Panc1 (cell line): ENCODE results near the gene PPP1R3C. TPM values are rescaled to one million over a fixed set of nuclear protein-coding genes. Genes with fewer than 3 reads are reported as not detected.

Experiments used
- ATAC-seq: fragments of 200-7000 bp; cut with Tn5 transposase; 2 replicates; pipeline ENCODE4 v1.9.1; 2020; ENCODE audit warnings: mild to moderate bottlenecking, moderate library complexity
- BruUV-seq: library from RNA; stranded (reverse); fragments of 400-500 nt; replicated peaks from 2 replicates; lab custom pipeline; 2021; lab: Mats Ljungman, UMichigan
- CTCF ChIA-PET: fragments of 300-600 bp; sonication (Branson Sonifier 250); formaldehyde crosslinking; loops from one replicate; lab custom pipeline; 2022; ENCODE audit warnings: antibody characterized with exemption; lab: Charles Lee
- POLR2A ChIA-PET: fragments of 300-600 bp; sonication (Branson Sonifier 250); formaldehyde crosslinking; loops from one replicate; lab custom pipeline; 2022; ENCODE audit warnings: antibody characterized with exemption; lab: Charles Lee
- DNase-seq: peaks from one replicate; pipeline ENCODE4 v3.0.0-alpha.2; 2010; ENCODE audit warnings: low read depth, low spot score
- H3K27ac ChIP-seq: 2 replicates; pipeline ENCODE4 v1.5.1; 2011; ENCODE audit warnings: mild to moderate bottlenecking, low read length, inconsistent platforms
- H3K27me3 ChIP-seq: fragments of 200-500 bp; sonication (Bioruptor generic); 2 replicates; pipeline ENCODE4 v1.6.0; 2014; ENCODE audit warnings: low read length, inconsistent platforms; ENCODE audit not compliant: control insufficient read depth, insufficient read depth
- H3K36me3 ChIP-seq: fragments of 200-500 bp; sonication (Bioruptor generic); 2 replicates; pipeline ENCODE4 v1.5.1; 2014; ENCODE audit warnings: inconsistent platforms, mild to moderate bottlenecking, low read length, moderate library complexity; ENCODE audit not compliant: control insufficient read depth, insufficient read depth
- H3K4me1 ChIP-seq: 2 replicates; pipeline ENCODE4 v1.5.1; 2011; ENCODE audit warnings: inconsistent platforms, mild to moderate bottlenecking, low read length, moderate library complexity; ENCODE audit not compliant: control insufficient read depth, insufficient read depth
- H3K4me3 ChIP-seq, 2 experiments: 2 replicates each; pipeline ENCODE4 v1.5.1; 2011 to 2012; ENCODE audit warnings: low read depth in 2 of 2, low read length in 2 of 2, mild to moderate bottlenecking in 2 of 2, inconsistent platforms in 1 of 2, moderate library complexity in 1 of 2
- H3K9me3 ChIP-seq: fragments of 200-500 bp; sonication (Bioruptor generic); 2 replicates; pipeline ENCODE4 v1.5.1; 2014; ENCODE audit warnings: low read depth, mild to moderate bottlenecking, inconsistent platforms, low read length, moderate library complexity; ENCODE audit not compliant: control insufficient read depth, insufficient read depth
- CTCF ChIP-seq: fragments of 450-650 bp; IDR thresholded peaks from 2 replicates; pipeline ENCODE4 v1.5.1; 2017; ENCODE audit warnings: mild to moderate bottlenecking
- POLR2AphosphoS5 ChIP-seq: IDR thresholded peaks from 2 replicates; pipeline ENCODE4 v1.6.1; 2012; ENCODE audit warnings: mild to moderate bottlenecking, low read depth, low read length, moderate library complexity
- REST ChIP-seq, 2 experiments: IDR thresholded peaks; 2 replicates each; pipeline ENCODE4 v1.6.1; 2011 to 2012; ENCODE audit warnings: low read depth in 2 of 2, control low read depth in 1 of 2, low read length in 1 of 2, mild to moderate bottlenecking in 1 of 2, moderate library complexity in 1 of 2; ENCODE audit not compliant: insufficient read depth in 1 of 2
- SIN3A ChIP-seq: IDR thresholded peaks from 2 replicates; pipeline ENCODE4 v1.6.1; 2012; ENCODE audit warnings: low read depth, mild to moderate bottlenecking, low read length, moderate library complexity, borderline replicate concordance; ENCODE audit not compliant: insufficient read depth
- TCF7L2 ChIP-seq: IDR thresholded peaks from 2 replicates; pipeline ENCODE4 v1.6.1; 2011; ENCODE audit warnings: mild to moderate bottlenecking, low read depth, low read length, inconsistent platforms
- in situ Hi-C: cut with HindIII; loops from 2 replicates; pipeline ENCODE4 v1.10.0; 2016; ENCODE audit warnings: low sequenced_read_pairs, low pct_unique_long_range_greater_than_20kb
- intact Hi-C: fragments of 100-400 bp; cut with micrococcal nuclease; formaldehyde crosslinking; loops from one replicate; pipeline ENCODE4 v1.10.0; 2022; ENCODE audit not compliant: unreplicated experiment
- total RNA-seq: library from RNA; stranded (reverse); gene quantifications from one replicate; pipeline ENCODE4 v1.2.1, GENCODE V29; 2021; ENCODE audit not compliant: unreplicated experiment

The PPP1R3C gene
- total RNA-seq, 1 experiment from 2014 or later: 1.2 TPM

GRCh38 chr10:91643700-91644099 is 10.8 kb upstream of the PPP1R3C start:
- intact Hi-C loops: no loop called here

DNA sequence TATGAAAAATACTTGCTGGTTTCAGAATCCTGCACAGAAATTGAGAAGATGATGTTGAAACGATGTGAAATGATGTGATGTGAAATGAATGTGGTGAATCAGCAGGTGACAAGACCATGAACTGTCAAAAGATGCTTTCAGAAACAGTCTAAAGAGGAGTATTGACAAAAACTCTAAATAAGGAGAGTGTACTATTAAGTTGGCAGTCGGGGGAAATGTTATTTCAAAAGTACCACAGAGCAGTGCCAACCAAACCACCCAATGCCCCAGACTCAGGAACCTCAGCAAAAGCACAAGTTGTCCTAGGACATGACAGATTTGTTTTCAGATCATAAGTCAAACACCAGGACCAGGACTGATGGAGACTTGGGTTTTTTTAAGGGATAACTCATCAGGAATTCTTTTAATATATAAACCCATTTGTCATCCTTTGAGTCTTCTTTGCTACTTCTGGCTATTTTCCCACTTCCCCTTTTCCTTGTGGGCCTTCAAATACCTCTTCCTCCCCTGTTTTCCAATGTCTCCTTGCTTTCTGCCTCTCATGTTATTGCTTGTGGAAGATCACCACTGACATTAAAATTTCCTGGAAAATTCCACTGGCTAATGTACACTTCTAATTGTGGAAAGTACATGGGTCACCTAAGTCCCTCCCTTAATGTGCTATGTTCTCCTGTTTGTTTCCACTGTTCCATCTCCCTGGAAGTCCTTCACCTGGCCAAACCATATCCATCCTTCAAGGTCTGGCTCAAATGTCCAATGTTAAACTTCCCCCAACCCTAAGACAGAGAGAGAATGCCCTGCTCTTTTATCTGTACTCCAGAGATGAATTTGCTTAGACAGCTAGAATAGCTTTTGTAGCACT is 10.2 kb upstream of the PPP1R3C start:
- no peaks in the 10 kb centered on the region for H3K4me1 ChIP-seq
- ChIA-PET CTCF (interaction anchor here (0.8 to 2.0 kb wide), 4 partner anchors 7 to 270 kb away, joined by 5 to 6 read pairs (median 5); no protein-coding TSS in a partner anchor), POLR2A (no interaction called here)
- no peak overlapping the region for H3K27ac ChIP-seq
- BruUV-seq: no TSS peak
- TF ChIP-seq POLR2AphosphoS5 (no peak), TCF7L2 (no peak)
- no peak for DNase-seq
- H3K4me3 ChIP-seq: no peak overlapping the region
- H3K27me3 ChIP-seq: peaks cover 10% of the 10 kb centered on the region
- in situ Hi-C loops (no loop called here), intact Hi-C loops (no loop called here)
- H3K9me3 ChIP-seq: no peaks in the 10 kb centered on the region
- no peaks in the 10 kb centered on the region for H3K36me3 ChIP-seq
- ATAC-seq: no peak; the same call in 1 of the 2 replicates

More at GRCh38 chr10:91643700-91644099, 10.8 kb upstream of the PPP1R3C start:
- DNase-seq: no peak
- TF ChIP-seq POLR2AphosphoS5 (no peak), CTCF (peak; percentile 64)
- ATAC-seq: peak; percentile 78; the same call in 1 of the 2 replicates
- Histone ChIP-seq H3K27ac (no peak overlapping the region), H3K9me3 (no peaks in the 10 kb centered on the region), H3K27me3 (peaks cover 10% of the 10 kb centered on the region), H3K36me3 (no peaks in the 10 kb centered on the region), H3K4me1 (no peaks in the 10 kb centered on the region), H3K4me3 (no peak overlapping the region)
- no TSS peak for BruUV-seq
- CTCF ChIA-PET: interaction anchor here (0.5 to 2.0 kb wide), 6 partner anchors 8 to 1368 kb away, joined by 3 to 6 read pairs (median 5); partner anchors contain the start of gene BTAF1
- POLR2A ChIA-PET: interaction anchor here (0.8 kb wide), 1 partner anchor 102 kb away, joined by 3 read pairs; no protein-coding TSS in a partner anchor
- in situ Hi-C loops: no loop called here

GRCh38 chr10:91636892-91637291 is 4.0 kb upstream of the PPP1R3C start:
- intact Hi-C loops: loop anchor here (5.0 to 10.0 kb wide), 3 partner anchors 145 to 268 kb away; partner anchors contain the start of gene FGFBP3
- in situ Hi-C loops: no loop called here
- POLR2A ChIA-PET: no interaction called here

More at GRCh38 chr10:91636892-91637291, 4.0 kb upstream of the PPP1R3C start:
- CTCF ChIA-PET: interaction anchor here (0.7 kb wide), 1 partner anchor 16 kb away, joined by 6 read pairs; no protein-coding TSS in a partner anchor
- no peak for DNase-seq
- Histone ChIP-seq H3K27me3 (peaks cover 16% of the 10 kb centered on the region), H3K9me3 (no peaks in the 10 kb centered on the region), H3K4me3 (no peak overlapping the region), H3K27ac (no peak overlapping the region), H3K4me1 (peaks cover 7% of the 10 kb centered on the region; the same call in 1 of the 2 replicates), H3K36me3 (no peaks in the 10 kb centered on the region)
- no peak for ATAC-seq
- TF ChIP-seq REST (IDR thresholded peaks at IDR 0.05; ENCODE audit: insufficient read depth in 1 of 2, low read depth in 2 of 2, low read length in 1 of 2): no peak
- TF ChIP-seq CTCF: no peak
- TF ChIP-seq TCF7L2: no peak
- no peak for TF ChIP-seq POLR2AphosphoS5
- no peak for TF ChIP-seq SIN3A
- no TSS peak for BruUV-seq
